Measurements from ENCODE around the gene HAUS8. TPM values are rescaled to one million over a fixed set of nuclear protein-coding genes. Genes with fewer than 3 reads are reported as not detected.
A peak's percentile ranks its signal among the peaks of the same experiment; 100 is the strongest.

The HAUS8 gene
- total and polyA plus RNA-seq, 2 of the 13 experiments (the other 11 are each of a cell fraction or from before 2014, with no cell fraction given), result 7.8 to 17.5 TPM

GRCh38 chr19:17073869-17074633 lies 1.2 kb downstream of the HAUS8 start:
- CTCF ChIA-PET (ENCODE audit: low intra/inter-chr PET ratio, low total read pairs), result no interaction called here
- POLR2A ChIA-PET, result interaction anchor here (0.6 to 1.5 kb wide), 4 partner anchors 60 to 235 kb away, joined by 3 to 5 read pairs (median 3); partner anchors contain the start of genes DDA1, MRPL34 and USE1
- Histone ChIP-seq H3K36me3 (replicated peaks in 1 of 2; ENCODE audit: control insufficient read depth in 1 of 2, insufficient read depth in 2 of 2, low read length in 2 of 2) (peaks cover 5 to 18% of the 10 kb centered on the region in 2 experiments; a peak in 4 of 5 replicates), H3K4me2 (ENCODE audit: low read depth, low read length) (peak overlapping the region; percentile 99), H3K9me3 (ENCODE audit: low read length) (no peaks in the 10 kb centered on the region), H3K27me3 (ENCODE audit: control insufficient read depth in 1 of 2, insufficient read depth in 2 of 2, low read length in 2 of 2) (no peaks in the 10 kb centered on the region; a peak in 1 of 5 replicates), H3K27ac (ENCODE audit: extremely low read length, insufficient read depth, low read length) (peak overlapping the region; percentile 75), H3K79me2 (ENCODE audit: insufficient read depth, low read length) (peaks cover 50% of the 10 kb centered on the region), H3K9ac (ENCODE audit: insufficient read depth, low read depth, low read length) (peak overlapping the region; percentile 84), H4K20me1 (ENCODE audit: insufficient read depth, low read length) (no peaks in the 10 kb centered on the region), H2AFZ (ENCODE audit: low read length) (no peak overlapping the region), H3K4me1 (ENCODE audit: insufficient read depth, low read length) (peaks cover 56% of the 10 kb centered on the region), H3K4me3 (replicated peaks in 1 of 3; ENCODE audit: insufficient read depth in 1 of 3, low read depth in 2 of 3, low read length in 3 of 3) (peak overlapping the region; percentile 60 to 90 (median 79))
- WGBS (ENCODE audit: low lambda C conversion rate), result 82% methylated on average over 11 of the region's 18 CpGs
- in situ Hi-C loops (cut with HindIII; ENCODE audit: extremely low pct_ligation_motif_present, low pct_unique_long_range_greater_than_20kb), result no loop called here
- ATAC-seq, result peak; percentile 5; the same call in 2 of the 3 replicates
- DNase-seq (ENCODE audit: low spot score), result no peak
- no peak for FAIRE-seq
- intact Hi-C loops (cut with micrococcal nuclease; ENCODE audit: unreplicated experiment), result no loop called here
- BruUV-seq (replicated peaks), result no TSS peak
- no peak for TF ChIP-seq ZNF33B (CRISPR knock-in tag; IDR thresholded peaks at IDR 0.05)
- TF ChIP-seq ZNF280B (CRISPR knock-in tag; IDR thresholded peaks at IDR 0.05; ENCODE audit: borderline replicate concordance), result peak; percentile 48; the same call in 1 of the 2 replicates
- TF ChIP-seq ZNF18 (CRISPR knock-in tag; IDR thresholded peaks at IDR 0.05; ENCODE audit: insufficient replicate concordance), result peak; percentile 6
- no peak for TF ChIP-seq ZNF296 (CRISPR knock-in tag; conservative IDR thresholded peaks at IDR 0.05)
- TF ChIP-seq GABPB1 (CRISPR knock-in tag; IDR thresholded peaks at IDR 0.05), result 0 out of 2 replicates have a peak, but pooled peaks have one; percentile 1
- TF ChIP-seq ZNF383 (CRISPR knock-in tag; IDR thresholded peaks at IDR 0.05; ENCODE audit: borderline replicate concordance), result no peak
- no peak for TF ChIP-seq ZNF782 (CRISPR knock-in tag; IDR thresholded peaks at IDR 0.05; ENCODE audit: borderline replicate concordance)
- no peak for TF ChIP-seq MNT (IDR thresholded peaks at IDR 0.05)
- 0 out of 2 replicates have a peak, but pooled peaks have one; percentile 16 for TF ChIP-seq HOXA3 (CRISPR knock-in tag; IDR thresholded peaks at IDR 0.05)
- TF ChIP-seq MAFK (conservative IDR thresholded peaks at IDR 0.05 in 1 of 2, IDR thresholded peaks at IDR 0.05 in 1 of 2; ENCODE audit: low read length in 2 of 2), result peak; percentile 96 to 97
- no peak for TF ChIP-seq JUN (CRISPR knock-in tag; IDR thresholded peaks at IDR 0.05)
- 0 out of 2 replicates have a peak, but pooled peaks have one; percentile 14 for TF ChIP-seq ERF (CRISPR knock-in tag; IDR thresholded peaks at IDR 0.05)
- no peak for TF ChIP-seq ZNF256 (CRISPR knock-in tag; conservative IDR thresholded peaks at IDR 0.05)
- no peak for TF ChIP-seq BRF2 (CRISPR knock-in tag; IDR thresholded peaks at IDR 0.05)
- TF ChIP-seq ZFP91 (CRISPR knock-in tag; IDR thresholded peaks at IDR 0.05; ENCODE audit: borderline replicate concordance), result 0 out of 2 replicates have a peak, but pooled peaks have one; percentile 5

All from HepG2 (cell line).